ENCODE results near the gene NLN.

- TF ChIP-seq CTCF (IDR thresholded peaks at IDR 0.05 in 4 of 5, conservative IDR thresholded peaks at IDR 0.05 in 1 of 5) (no peak), POLR2A (IDR thresholded peaks at IDR 0.05) (no peak)
These were observed 20.0 kb upstream of the NLN start for GRCh38 chr5:65702036-65702435.

All from gastrocnemius medialis (tissue), 4 donors.